ENCODE measurements around the gene ATRNL1.

GRCh38 chr10:115295213-115295805 lies 202.1 kb downstream of the ATRNL1 start:
- no peak for TF ChIP-seq CTCF (IDR thresholded peaks at IDR 0.05; ENCODE audit: poor library complexity)
- no peak for TF ChIP-seq EZH2 (IDR thresholded peaks at IDR 0.05; ENCODE audit: borderline replicate concordance)

All from hepatocyte (in vitro differentiated cells).